Liver (tissue), 9 donors: ENCODE results near the gene MSMO1. TPM values are rescaled to one million over a fixed set of nuclear protein-coding genes. Genes with fewer than 3 reads are reported as not detected.

Experiments used
- DNase-seq: peaks from one replicate; pipeline ENCODE4 v3.0.0-alpha.2; 2017; ENCODE audit warnings: low spot score
- H3K27ac ChIP-seq, 2 donors: one replicate each; pipeline ENCODE4 v1.7.0; 2013; ENCODE audit warnings: inconsistent platforms in 2 of 2, low read length in 2 of 2, control low read depth in 1 of 2, low read depth in 1 of 2, mild to moderate bottlenecking in 1 of 2
- H3K27me3 ChIP-seq, 4 donors: one replicate each; pipeline versions ENCODE4 v1.6.1 to v1.7.0; 2013; ENCODE audit warnings: low read length in 3 of 4, inconsistent platforms in 1 of 4, mild to moderate bottlenecking in 1 of 4, moderate library complexity in 1 of 4; ENCODE audit not compliant: control insufficient read depth in 4 of 4, insufficient read depth in 4 of 4
- H3K36me3 ChIP-seq, 4 donors: one replicate each; pipeline versions ENCODE4 v1.6.1 to v1.7.0; 2013; ENCODE audit warnings: low read length in 3 of 4, mild to moderate bottlenecking in 3 of 4, low read depth in 1 of 4, moderate library complexity in 1 of 4; ENCODE audit not compliant: control insufficient read depth in 4 of 4, insufficient read depth in 3 of 4
- H3K4me1 ChIP-seq, 4 donors: one replicate each; pipeline versions ENCODE4 v1.6.1 to v1.7.0; 2013; ENCODE audit warnings: low read length in 3 of 4, mild to moderate bottlenecking in 3 of 4, moderate library complexity in 1 of 4; ENCODE audit not compliant: control insufficient read depth in 4 of 4, insufficient read depth in 4 of 4
- H3K4me3 ChIP-seq, 3 donors: one replicate each; pipeline versions ENCODE4 v1.6.1 to v1.7.0; 2013; ENCODE audit warnings: low read length in 3 of 3, control low read depth in 1 of 3, low read depth in 1 of 3, mild to moderate bottlenecking in 1 of 3
- H3K9ac ChIP-seq, 2 donors: one replicate each; pipeline ENCODE4 v1.7.0; 2013; ENCODE audit warnings: low read length in 2 of 2, mild to moderate bottlenecking in 2 of 2, moderate library complexity in 2 of 2, control low read depth in 1 of 2, low read depth in 1 of 2
- H3K9me3 ChIP-seq, 4 donors: one replicate each; pipeline versions ENCODE4 v1.6.1 to v1.7.0; 2013; ENCODE audit warnings: low read length in 3 of 4; ENCODE audit not compliant: control insufficient read depth in 4 of 4
- ATF3 ChIP-seq: IDR thresholded peaks from 2 replicates; pipeline ENCODE4 v1.6.1; 2016; ENCODE audit warnings: antibody characterized with exemption
- CTCF ChIP-seq: fragments of 150-350 bp; IDR thresholded peaks from 2 replicates; pipeline ENCODE4 v1.5.1; 2017; ENCODE audit warnings: improper control_type of control experiment, low read depth, low read length; ENCODE audit not compliant: missing input control
- EGR1 ChIP-seq, 2 donors: IDR thresholded peaks; 2 replicates each; pipeline ENCODE4 v1.6.1; 2016 to 2018; ENCODE audit warnings: antibody characterized with exemption in 2 of 2, low read depth in 2 of 2
- FOXA1 ChIP-seq: IDR thresholded peaks from 2 replicates; pipeline ENCODE4 v1.6.1; 2016; ENCODE audit warnings: antibody characterized with exemption
- FOXA2 ChIP-seq: IDR thresholded peaks from 2 replicates; pipeline ENCODE4 v1.6.1; 2016; ENCODE audit warnings: antibody characterized with exemption
- GABPA ChIP-seq, 2 donors: IDR thresholded peaks in 1 of 2; conservative IDR thresholded peaks in 1 of 2; 2 replicates each; pipeline ENCODE4 v1.6.1; 2016; ENCODE audit warnings: antibody characterized with exemption in 2 of 2, mild to moderate bottlenecking in 1 of 2, moderate library complexity in 1 of 2
- HNF4A ChIP-seq, 2 donors: conservative IDR thresholded peaks; 2 replicates each; pipeline ENCODE4 v1.6.1; 2016; ENCODE audit warnings: antibody characterized with exemption in 2 of 2, mild to moderate bottlenecking in 2 of 2
- HNF4G ChIP-seq: IDR thresholded peaks from 2 replicates; pipeline ENCODE4 v1.6.1; 2016; ENCODE audit warnings: antibody characterized with exemption
- JUND ChIP-seq, 2 donors: IDR thresholded peaks; 2 replicates each; pipeline ENCODE4 v1.6.1; 2016; ENCODE audit warnings: antibody characterized with exemption in 2 of 2
- MAX ChIP-seq: IDR thresholded peaks from 2 replicates; pipeline ENCODE4 v1.6.1; 2016; ENCODE audit warnings: antibody characterized with exemption
- NR2F2 ChIP-seq: IDR thresholded peaks from 2 replicates; pipeline ENCODE4 v1.6.1; 2016; ENCODE audit warnings: antibody characterized with exemption
- RAD21 ChIP-seq, 2 donors: IDR thresholded peaks; 2 replicates each; pipeline ENCODE4 v1.6.1; 2016; ENCODE audit warnings: antibody characterized with exemption in 2 of 2, mild to moderate bottlenecking in 2 of 2
- REST ChIP-seq: IDR thresholded peaks from 2 replicates; pipeline ENCODE4 v1.6.1; 2016; ENCODE audit warnings: antibody characterized with exemption, mild to moderate bottlenecking
- RXRA ChIP-seq, 2 donors: IDR thresholded peaks; 2 replicates each; pipeline ENCODE4 v1.6.1; 2017 to 2018; ENCODE audit warnings: antibody characterized with exemption in 2 of 2, mild to moderate bottlenecking in 1 of 2
- SP1 ChIP-seq: IDR thresholded peaks from 2 replicates; pipeline ENCODE4 v1.6.1; 2018; ENCODE audit warnings: antibody characterized with exemption, mild to moderate bottlenecking
- TAF1 ChIP-seq: conservative IDR thresholded peaks from 2 replicates; pipeline ENCODE4 v1.6.1; 2016; ENCODE audit warnings: antibody characterized with exemption, mild to moderate bottlenecking
- YY1 ChIP-seq: IDR thresholded peaks from 2 replicates; pipeline ENCODE4 v1.6.1; 2016; ENCODE audit warnings: antibody characterized with exemption, mild to moderate bottlenecking
- ZBTB33 ChIP-seq: IDR thresholded peaks from 2 replicates; pipeline ENCODE4 v1.6.1; 2016; ENCODE audit warnings: antibody characterized with exemption
- WGBS: extraction: QIAGEN DNeasy Blood & Tissue Kit; methylation state at CpG from one replicate; pipeline ENCODE4 v1.1.7; 2013; 5-methylcytosine and 5-hydroxymethylcytosine counted together
- polyA plus RNA-seq, 2 donors: library from polyadenylated mRNA; stranded (reverse) in 1 of 2; unstranded in 1 of 2; fragments of 200-250 nt in 1 of 2; fragments of >200 nt in 1 of 2; fragmentation: Nextera tagmentation in 1 of 2; extraction: Ambion mirVana in 1 of 2; gene quantifications; one replicate each; pipeline versions ENCODE4 v1.2.1 to v1.2.3, GENCODE V29; 2013 to 2015
- total RNA-seq, 2 donors: library from RNA; depleted of rRNA; stranded (reverse); fragments of >200 nt; gene quantifications; one replicate each; pipeline ENCODE4 v1.2.3, GENCODE V29; 2014
- donor health status: healthy.
- donor health status: healthy.
- donor health status: healthy.
- donor health status: healthy.
- donor health status: healthy.

The MSMO1 gene
- total and polyA plus RNA-seq, 4 donors: 153 to 721 (median 326) TPM

GRCh38 chr4:165382640-165383039, 55.2 kb downstream of the MSMO1 start:
- no peak for DNase-seq
- no peaks in the 10 kb centered on the region for H3K27me3 ChIP-seq
- 92% methylated on average over 1 of the region's 1 CpG for WGBS
- H3K36me3 ChIP-seq: no peaks in the 10 kb centered on the region
- H3K4me3 ChIP-seq: no peak overlapping the region
- no peak overlapping the region for H3K27ac ChIP-seq
- H3K9ac ChIP-seq: no peak overlapping the region
- H3K4me1 ChIP-seq: peaks cover 4 to 10% (median 5%) of the 10 kb centered on the region in 4 donors
- no peaks in the 10 kb centered on the region for H3K9me3 ChIP-seq
- TF ChIP-seq REST: no peak
- no peak for TF ChIP-seq RXRA (IDR thresholded peaks at IDR 0.05)
- TF ChIP-seq MAX: no peak
- no peak for TF ChIP-seq GABPA (IDR thresholded peaks at IDR 0.05 in 1 of 2, conservative IDR thresholded peaks at IDR 0.05 in 1 of 2)
- TF ChIP-seq TAF1: no peak
- TF ChIP-seq ATF3: no peak
- no peak for TF ChIP-seq NR2F2
- no peak for TF ChIP-seq HNF4A (conservative IDR thresholded peaks at IDR 0.05)

GRCh38 chr4:165383591-165384073, 56.2 kb downstream of the MSMO1 start:
- no peaks in the 10 kb centered on the region for H3K9me3 ChIP-seq
- WGBS: 73% methylated on average over 4 of the region's 4 CpGs
- H3K27ac ChIP-seq: no peak overlapping the region
- H3K27me3 ChIP-seq: no peaks in the 10 kb centered on the region
- no peak for TF ChIP-seq YY1
- no peak for TF ChIP-seq HNF4G
- TF ChIP-seq NR2F2: no peak
- no peak for TF ChIP-seq EGR1 (IDR thresholded peaks at IDR 0.05; ENCODE audit: low read depth in 2 of 2)
- TF ChIP-seq ZBTB33: no peak
- TF ChIP-seq ATF3: no peak
- TF ChIP-seq RAD21 (IDR thresholded peaks at IDR 0.05): no peak
- no peak for TF ChIP-seq FOXA2
- no peak for TF ChIP-seq CTCF
- TF ChIP-seq HNF4A (conservative IDR thresholded peaks at IDR 0.05): no peak
- TF ChIP-seq FOXA1: no peak
- TF ChIP-seq REST: no peak
- TF ChIP-seq MAX: no peak
- no peak for TF ChIP-seq RXRA (IDR thresholded peaks at IDR 0.05)
- TF ChIP-seq SP1: no peak
- TF ChIP-seq GABPA (IDR thresholded peaks at IDR 0.05 in 1 of 2, conservative IDR thresholded peaks at IDR 0.05 in 1 of 2): no peak
- TF ChIP-seq TAF1: no peak
- no peak for TF ChIP-seq JUND (IDR thresholded peaks at IDR 0.05)
- H3K4me1 ChIP-seq: peaks cover under 1 to 7% (median 3%) of the 10 kb centered on the region in 4 donors
- H3K4me3 ChIP-seq: no peak overlapping the region
- H3K9ac ChIP-seq: no peak overlapping the region
- no peak for DNase-seq
- H3K36me3 ChIP-seq: no peaks in the 10 kb centered on the region
